Right forelimb (tissue), 1 donor: Measurements from ENCODE around the gene TMEM232.

Source experiments
- DNase-seq: peaks from one replicate; pipeline ENCODE4 v3.0.0-alpha.2; 2018

The TMEM232 gene

GRCh38 chr5:110506378-110506777 is 220.1 kb downstream of the TMEM232 start:
- no peak for DNase-seq

GRCh38 chr5:110496276-110496675 is 230.2 kb downstream of the TMEM232 start:
- DNase-seq: no peak

- no peak for DNase-seq
These were observed 234.0 kb downstream of the TMEM232 start for GRCh38 chr5:110492446-110492845.

- no peak for DNase-seq
These were observed 247.6 kb downstream of the TMEM232 start for GRCh38 chr5:110478895-110479294.

- DNase-seq: no peak
These were observed 248.6 kb downstream of the TMEM232 start for GRCh38 chr5:110477911-110478310.

GRCh38 chr5:110476164-110476563 is 250.3 kb downstream of the TMEM232 start:
- DNase-seq: no peak

GRCh38 chr5:110475529-110475928 is 250.9 kb downstream of the TMEM232 start:
- DNase-seq: no peak

- DNase-seq: no peak
These were observed 257.0 kb downstream of the TMEM232 start for GRCh38 chr5:110469486-110469885.

- no peak for DNase-seq
These were observed 263.4 kb downstream of the TMEM232 start for GRCh38 chr5:110463106-110463505.

- no peak for DNase-seq
These were observed 265.6 kb downstream of the TMEM232 start for GRCh38 chr5:110460837-110461236.

GRCh38 chr5:110458313-110458712 is 268.2 kb downstream of the TMEM232 start:
- no peak for DNase-seq

GRCh38 chr5:110442856-110443255 is 283.6 kb downstream of the TMEM232 start:
- DNase-seq: no peak

GRCh38 chr5:110441035-110441434 is 285.4 kb downstream of the TMEM232 start:
- DNase-seq: no peak

GRCh38 chr5:110440058-110440457 is 286.4 kb downstream of the TMEM232 start:
- DNase-seq: no peak

GRCh38 chr5:110439296-110439695 is 287.2 kb downstream of the TMEM232 start:
- no peak for DNase-seq

GRCh38 chr5:110435207-110435606 is 291.3 kb downstream of the TMEM232 start:
- DNase-seq: no peak

- DNase-seq: no peak
These were observed 294.9 kb downstream of the TMEM232 start for GRCh38 chr5:110431603-110432002.

GRCh38 chr5:110414360-110414759 is 312.1 kb downstream of the TMEM232 start:
- no peak for DNase-seq

- DNase-seq: no peak
These were observed 312.6 kb downstream of the TMEM232 start for GRCh38 chr5:110413856-110414255.

- DNase-seq: no peak
These were observed 316.9 kb downstream of the TMEM232 start for GRCh38 chr5:110409571-110409970.

- DNase-seq: no peak
These were observed 323.9 kb downstream of the TMEM232 start for GRCh38 chr5:110402562-110402961.

- DNase-seq: no peak
These were observed 324.6 kb downstream of the TMEM232 start for GRCh38 chr5:110401881-110402280.

GRCh38 chr5:110398951-110399350 is 327.5 kb downstream of the TMEM232 start:
- DNase-seq: no peak

GRCh38 chr5:110397281-110397680 is 329.2 kb downstream of the TMEM232 start:
- DNase-seq: no peak

- DNase-seq: no peak
These were observed 339.7 kb downstream of the TMEM232 start for GRCh38 chr5:110386782-110387181.

- DNase-seq: no peak
These were observed 343.2 kb downstream of the TMEM232 start for GRCh38 chr5:110383231-110383630.
